ENCODE data around the gene KRT71.

The KRT71 gene

GRCh38 chr12:52530366-52530765, 22.6 kb downstream of the KRT71 start:
- Histone ChIP-seq H3K4me1 (ENCODE audit: control insufficient read depth in 1 of 2, insufficient read depth in 2 of 2, low read length in 2 of 2) (no peaks in the 10 kb centered on the region), H3K9ac (ENCODE audit: low read length) (no peak overlapping the region), H4K91ac (ENCODE audit: low read depth, low read length) (no peak overlapping the region), H3K79me1 (ENCODE audit: low read length) (no peaks in the 10 kb centered on the region), H3K4me3 (ENCODE audit: low read depth, low read length) (no peak overlapping the region), H2BK120ac (ENCODE audit: insufficient read depth, low read length, poor library complexity) (no peak overlapping the region), H2AK5ac (ENCODE audit: low read length) (no peak overlapping the region), H4K12ac (ENCODE audit: low read depth, low read length) (no peak overlapping the region), H3K4me2 (ENCODE audit: low read length) (no peak overlapping the region), H3K9me3 (ENCODE audit: insufficient read depth, low read depth, low read length) (peaks cover 4% of the 10 kb centered on the region), H3K79me2 (ENCODE audit: control insufficient read depth, insufficient read depth, low read length, poor library complexity) (no peaks in the 10 kb centered on the region), H3K23ac (ENCODE audit: low read length) (no peak overlapping the region), H4K8ac (ENCODE audit: low read depth, low read length) (no peak overlapping the region), H2BK5ac (ENCODE audit: low read depth, low read length, poor library complexity) (no peak overlapping the region), H2AFZ (ENCODE audit: insufficient read depth, low read length, poor library complexity) (no peak overlapping the region), H3K27ac (ENCODE audit: low read depth, low read length) (no peak overlapping the region), H3K14ac (ENCODE audit: low read length) (no peak overlapping the region), H3K27me3 (ENCODE audit: insufficient read depth, low read length) (no peaks in the 10 kb centered on the region), H3K18ac (ENCODE audit: low read length) (no peak overlapping the region), H2BK12ac (ENCODE audit: low read length) (no peak overlapping the region), H3K36me3 (ENCODE audit: control insufficient read depth in 1 of 2, insufficient read depth in 2 of 2, low read length in 2 of 2) (no peaks in the 10 kb centered on the region), H3K4ac (ENCODE audit: low read depth, low read length) (no peak overlapping the region)
- no peak for DNase-seq
- WGBS (ENCODE audit: extremely low coverage, insufficient coverage, insufficient read length) = no CpG with 5 or more reads among the region's 2 CpGs

- no peak overlapping the region for H4K91ac ChIP-seq (ENCODE audit: low read depth, low read length)
- no peaks in the 10 kb centered on the region for H3K4me1 ChIP-seq (ENCODE audit: control insufficient read depth in 1 of 2, insufficient read depth in 2 of 2, low read length in 2 of 2)
- no peak overlapping the region for H3K23ac ChIP-seq (ENCODE audit: low read length)
- H3K4me2 ChIP-seq (ENCODE audit: low read length) = no peak overlapping the region
- H2BK12ac ChIP-seq (ENCODE audit: low read length) = no peak overlapping the region
- H3K4ac ChIP-seq (ENCODE audit: low read depth, low read length) = no peak overlapping the region
- no peak overlapping the region for H2BK5ac ChIP-seq (ENCODE audit: low read depth, low read length, poor library complexity)
- no peaks in the 10 kb centered on the region for H3K27me3 ChIP-seq (ENCODE audit: insufficient read depth, low read length)
- H3K9me3 ChIP-seq (ENCODE audit: insufficient read depth, low read depth, low read length) = peaks cover 4% of the 10 kb centered on the region
- H3K79me2 ChIP-seq (ENCODE audit: control insufficient read depth, insufficient read depth, low read length, poor library complexity) = no peaks in the 10 kb centered on the region
- no peaks in the 10 kb centered on the region for H3K36me3 ChIP-seq (ENCODE audit: control insufficient read depth in 1 of 2, insufficient read depth in 2 of 2, low read length in 2 of 2)
- no peak overlapping the region for H3K4me3 ChIP-seq (ENCODE audit: low read depth, low read length)
- no peak overlapping the region for H2AFZ ChIP-seq (ENCODE audit: insufficient read depth, low read length, poor library complexity)
- no peak overlapping the region for H3K18ac ChIP-seq (ENCODE audit: low read length)
- H3K9ac ChIP-seq (ENCODE audit: low read length) = no peak overlapping the region
- no peaks in the 10 kb centered on the region for H3K79me1 ChIP-seq (ENCODE audit: low read length)
- WGBS (ENCODE audit: extremely low coverage, insufficient coverage, insufficient read length) = no CpG with 5 or more reads among the region's 9 CpGs
- H2AK5ac ChIP-seq (ENCODE audit: low read length) = no peak overlapping the region
- no peak overlapping the region for H3K27ac ChIP-seq (ENCODE audit: low read depth, low read length)
- H2BK120ac ChIP-seq (ENCODE audit: insufficient read depth, low read length, poor library complexity) = no peak overlapping the region
- DNase-seq = no peak
- no peak overlapping the region for H4K12ac ChIP-seq (ENCODE audit: low read depth, low read length)
- no peak overlapping the region for H4K8ac ChIP-seq (ENCODE audit: low read depth, low read length)
- H3K14ac ChIP-seq (ENCODE audit: low read length) = no peak overlapping the region
These were observed 23.1 kb downstream of the KRT71 start for GRCh38 chr12:52529846-52530245.

DNA sequence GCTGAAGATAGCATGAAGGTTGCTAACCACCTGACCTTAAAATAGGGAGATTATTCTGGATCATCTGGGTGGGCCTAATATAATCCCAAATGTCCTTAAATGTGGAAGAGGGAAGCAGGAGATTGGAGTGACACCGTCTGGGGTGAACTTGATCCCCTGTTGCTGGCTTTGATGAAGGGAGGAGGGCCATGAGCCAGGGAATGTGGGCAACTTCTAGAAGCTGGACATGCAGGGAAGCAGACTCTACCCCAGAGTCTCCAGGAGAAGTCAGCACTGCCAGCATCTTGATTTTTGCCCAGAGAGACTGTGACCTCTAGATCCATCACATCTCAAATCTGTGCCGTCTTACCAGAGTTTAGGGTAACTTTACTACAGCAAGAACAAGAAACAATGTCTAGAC, 23.5 kb downstream of the KRT71 start:
- Histone ChIP-seq H3K9ac (ENCODE audit: low read length) (no peak overlapping the region), H3K27ac (ENCODE audit: low read depth, low read length) (no peak overlapping the region), H3K4me2 (ENCODE audit: low read length) (no peak overlapping the region), H3K4ac (ENCODE audit: low read depth, low read length) (no peak overlapping the region), H3K14ac (ENCODE audit: low read length) (no peak overlapping the region), H2BK5ac (ENCODE audit: low read depth, low read length, poor library complexity) (no peak overlapping the region), H3K36me3 (ENCODE audit: control insufficient read depth in 1 of 2, insufficient read depth in 2 of 2, low read length in 2 of 2) (no peaks in the 10 kb centered on the region), H2AFZ (ENCODE audit: insufficient read depth, low read length, poor library complexity) (no peak overlapping the region), H2BK12ac (ENCODE audit: low read length) (no peak overlapping the region), H2BK120ac (ENCODE audit: insufficient read depth, low read length, poor library complexity) (no peak overlapping the region), H3K23ac (ENCODE audit: low read length) (no peak overlapping the region), H4K91ac (ENCODE audit: low read depth, low read length) (no peak overlapping the region), H3K27me3 (ENCODE audit: insufficient read depth, low read length) (no peaks in the 10 kb centered on the region), H3K79me2 (ENCODE audit: control insufficient read depth, insufficient read depth, low read length, poor library complexity) (no peaks in the 10 kb centered on the region), H3K18ac (ENCODE audit: low read length) (no peak overlapping the region), H3K4me3 (ENCODE audit: low read depth, low read length) (no peak overlapping the region), H2AK5ac (ENCODE audit: low read length) (no peak overlapping the region), H3K9me3 (ENCODE audit: insufficient read depth, low read depth, low read length) (peaks cover 4% of the 10 kb centered on the region), H4K12ac (ENCODE audit: low read depth, low read length) (no peak overlapping the region), H3K4me1 (ENCODE audit: control insufficient read depth in 1 of 2, insufficient read depth in 2 of 2, low read length in 2 of 2) (peaks cover 2% of the 10 kb centered on the region in 2 experiments), H4K8ac (ENCODE audit: low read depth, low read length) (no peak overlapping the region), H3K79me1 (ENCODE audit: low read length) (no peaks in the 10 kb centered on the region)
- no CpG with 5 or more reads among the region's 2 CpGs for WGBS (ENCODE audit: extremely low coverage, insufficient coverage, insufficient read length)
- DNase-seq = no peak

- no peak overlapping the region for H2AK5ac ChIP-seq (ENCODE audit: low read length)
- H3K4me2 ChIP-seq (ENCODE audit: low read length) = no peak overlapping the region
- H2BK5ac ChIP-seq (ENCODE audit: low read depth, low read length, poor library complexity) = no peak overlapping the region
- H3K23ac ChIP-seq (ENCODE audit: low read length) = no peak overlapping the region
- no peak overlapping the region for H3K4ac ChIP-seq (ENCODE audit: low read depth, low read length)
- H2BK120ac ChIP-seq (ENCODE audit: insufficient read depth, low read length, poor library complexity) = no peak overlapping the region
- no peak overlapping the region for H4K12ac ChIP-seq (ENCODE audit: low read depth, low read length)
- no peak overlapping the region for H3K18ac ChIP-seq (ENCODE audit: low read length)
- H3K79me1 ChIP-seq (ENCODE audit: low read length) = no peaks in the 10 kb centered on the region
- no peak overlapping the region for H2BK12ac ChIP-seq (ENCODE audit: low read length)
- no peak overlapping the region for H2AFZ ChIP-seq (ENCODE audit: insufficient read depth, low read length, poor library complexity)
- WGBS (ENCODE audit: extremely low coverage, insufficient coverage, insufficient read length) = no CpG with 5 or more reads among the region's 8 CpGs
- H4K91ac ChIP-seq (ENCODE audit: low read depth, low read length) = no peak overlapping the region
- no peak overlapping the region for H3K4me3 ChIP-seq (ENCODE audit: low read depth, low read length)
- H3K27ac ChIP-seq (ENCODE audit: low read depth, low read length) = no peak overlapping the region
- H3K79me2 ChIP-seq (ENCODE audit: control insufficient read depth, insufficient read depth, low read length, poor library complexity) = no peaks in the 10 kb centered on the region
- H3K4me1 ChIP-seq (ENCODE audit: control insufficient read depth in 1 of 2, insufficient read depth in 2 of 2, low read length in 2 of 2) = peaks cover 8% of the 10 kb centered on the region in 2 experiments
- H3K27me3 ChIP-seq (ENCODE audit: insufficient read depth, low read length) = no peaks in the 10 kb centered on the region
- no peaks in the 10 kb centered on the region for H3K36me3 ChIP-seq (ENCODE audit: control insufficient read depth in 1 of 2, insufficient read depth in 2 of 2, low read length in 2 of 2)
- H3K9me3 ChIP-seq (ENCODE audit: insufficient read depth, low read depth, low read length) = peaks cover 4% of the 10 kb centered on the region
- H3K14ac ChIP-seq (ENCODE audit: low read length) = no peak overlapping the region
- no peak overlapping the region for H4K8ac ChIP-seq (ENCODE audit: low read depth, low read length)
- H3K9ac ChIP-seq (ENCODE audit: low read length) = no peak overlapping the region
- DNase-seq = no peak
These were observed 24.3 kb downstream of the KRT71 start for GRCh38 chr12:52528641-52529143.

Measured in trophoblast cell (in vitro differentiated cells and primary cell).